ENCODE data around the gene GPR18.

DNA sequence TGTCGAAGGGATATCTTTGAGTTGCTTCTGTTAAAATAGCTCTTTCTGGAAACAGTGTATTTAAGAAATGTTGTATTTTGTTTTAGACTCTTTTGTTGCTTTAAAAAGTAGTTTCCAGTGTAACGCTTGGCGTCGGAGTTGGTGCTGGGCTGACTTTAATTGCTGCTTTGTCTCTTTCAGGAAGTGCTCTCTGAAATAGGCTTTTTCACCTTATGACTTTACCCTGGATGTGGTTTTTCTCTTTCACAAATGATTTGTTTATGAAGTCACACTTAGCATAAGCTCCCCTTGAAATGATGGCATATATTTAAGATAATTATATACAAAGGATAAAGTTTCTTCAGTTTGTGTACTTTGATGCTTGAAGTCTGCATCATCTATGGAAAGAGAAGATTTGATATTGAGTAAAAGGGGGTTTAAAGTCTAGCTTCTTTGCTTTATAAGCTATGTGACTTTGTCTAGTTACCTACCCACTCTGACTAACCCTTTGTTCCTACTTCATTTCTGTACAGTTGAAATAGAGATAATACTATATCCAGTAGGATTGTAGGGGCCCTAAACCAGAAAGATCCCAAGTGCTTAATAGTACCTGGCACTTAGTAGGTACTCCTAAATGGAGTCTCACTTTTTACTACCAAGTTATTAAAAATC lies at the start of gene GPR18:
- TF ChIP-seq, protein P1, sequence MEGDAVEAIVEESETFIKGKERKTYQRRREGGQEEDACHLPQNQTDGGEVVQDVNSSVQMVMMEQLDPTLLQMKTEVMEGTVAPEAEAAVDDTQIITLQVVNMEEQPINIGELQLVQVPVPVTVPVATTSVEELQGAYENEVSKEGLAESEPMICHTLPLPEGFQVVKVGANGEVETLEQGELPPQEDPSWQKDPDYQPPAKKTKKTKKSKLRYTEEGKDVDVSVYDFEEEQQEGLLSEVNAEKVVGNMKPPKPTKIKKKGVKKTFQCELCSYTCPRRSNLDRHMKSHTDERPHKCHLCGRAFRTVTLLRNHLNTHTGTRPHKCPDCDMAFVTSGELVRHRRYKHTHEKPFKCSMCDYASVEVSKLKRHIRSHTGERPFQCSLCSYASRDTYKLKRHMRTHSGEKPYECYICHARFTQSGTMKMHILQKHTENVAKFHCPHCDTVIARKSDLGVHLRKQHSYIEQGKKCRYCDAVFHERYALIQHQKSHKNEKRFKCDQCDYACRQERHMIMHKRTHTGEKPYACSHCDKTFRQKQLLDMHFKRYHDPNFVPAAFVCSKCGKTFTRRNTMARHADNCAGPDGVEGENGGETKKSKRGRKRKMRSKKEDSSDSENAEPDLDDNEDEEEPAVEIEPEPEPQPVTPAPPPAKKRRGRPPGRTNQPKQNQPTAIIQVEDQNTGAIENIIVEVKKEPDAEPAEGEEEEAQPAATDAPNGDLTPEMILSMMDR (IDR thresholded peaks at IDR 0.05) = no peak
- no peak for TF ChIP-seq POLR2A (IDR thresholded peaks at IDR 0.05)

All from adrenal gland (tissue), 5 donors.